A204.1 (cell line): ENCODE results near the gene COL15A1.

Source experiments
- FAIRE-seq: peaks from 2 replicates; lab custom pipeline; 2012; peaks lifted over from hg19 to GRCh38; lab: Jason Lieb, UNC

COL15A1 gene

GRCh38 chr9:99037769-99038483, 94.2 kb downstream of the COL15A1 start:
- no peak for FAIRE-seq

- no peak for FAIRE-seq
These were observed 94.7 kb downstream of the COL15A1 start for GRCh38 chr9:99038484-99038820.

- no peak for FAIRE-seq
These were observed 95.9 kb downstream of the COL15A1 start for GRCh38 chr9:99039505-99040182.

GRCh38 chr9:99040251-99040900, 96.7 kb downstream of the COL15A1 start:
- no peak for FAIRE-seq

- no peak for FAIRE-seq
These were observed 97.3 kb downstream of the COL15A1 start for GRCh38 chr9:99040911-99041582.

GRCh38 chr9:99041618-99042017, 97.9 kb downstream of the COL15A1 start:
- no peak for FAIRE-seq

GRCh38 chr9:99042620-99043019, 98.9 kb downstream of the COL15A1 start:
- no peak for FAIRE-seq

- no peak for FAIRE-seq
These were observed 101.1 kb downstream of the COL15A1 start for GRCh38 chr9:99044827-99045226.

GRCh38 chr9:99046068-99046467, 102.4 kb downstream of the COL15A1 start:
- no peak for FAIRE-seq

- no peak for FAIRE-seq
These were observed 102.9 kb downstream of the COL15A1 start for GRCh38 chr9:99046542-99047071.

- no peak for FAIRE-seq
These were observed 105.5 kb downstream of the COL15A1 start for GRCh38 chr9:99049228-99049627.

GRCh38 chr9:99049641-99050040, 105.9 kb downstream of the COL15A1 start:
- no peak for FAIRE-seq

GRCh38 chr9:99050292-99050911, 106.7 kb downstream of the COL15A1 start:
- no peak for FAIRE-seq

- no peak for FAIRE-seq
These were observed 107.2 kb downstream of the COL15A1 start for GRCh38 chr9:99050924-99051323.

- FAIRE-seq, result no peak
These were observed 107.7 kb downstream of the COL15A1 start for GRCh38 chr9:99051406-99051805.

- no peak for FAIRE-seq
These were observed 108.1 kb downstream of the COL15A1 start for GRCh38 chr9:99051851-99052250.

- FAIRE-seq, result no peak
These were observed 109.4 kb downstream of the COL15A1 start for GRCh38 chr9:99052815-99053715.

GRCh38 chr9:99054581-99054980, 110.9 kb downstream of the COL15A1 start:
- FAIRE-seq, result no peak

GRCh38 chr9:99055384-99055783, 111.7 kb downstream of the COL15A1 start:
- no peak for FAIRE-seq

- FAIRE-seq, result no peak
These were observed 112.5 kb downstream of the COL15A1 start for GRCh38 chr9:99056186-99056585.
